Lower leg skin (tissue), 4 donors: Measurements from ENCODE around the gene CAPN12. TPM values are rescaled to one million over a fixed set of nuclear protein-coding genes. Genes with fewer than 3 reads are reported as not detected.

Experiments
- DNase-seq, 2 donors: peaks; one replicate each; pipeline ENCODE4 v3.0.0-alpha.2; 2019; ENCODE audit warnings: low spot score in 2 of 2
- H3K4me3 ChIP-seq: fragments of 200-600 bp; sonication (generic); 2 replicates; pipeline ENCODE4 v1.5.1; 2017; ENCODE audit warnings: mild to moderate bottlenecking, low read depth; ENCODE audit not compliant: poor library complexity, severe bottlenecking
- POLR2A ChIP-seq, 2 donors: fragments of 450-650 bp; IDR thresholded peaks; one replicate each; pipeline ENCODE4 v1.6.1; 2016 to 2017; ENCODE audit warnings: antibody characterized with exemption in 2 of 2, mild to moderate bottlenecking in 1 of 2, moderate library complexity in 1 of 2
- WGBS, 2 donors: methylation state at CpG; one replicate each; pipeline ENCODE4 v1.1.5; 2018; 5-methylcytosine and 5-hydroxymethylcytosine counted together
- intact Hi-C: fragments of 100-400 bp; cut with DNase I; formaldehyde crosslinking; loops from one replicate; pipeline ENCODE4 v1.15.0; 2023; ENCODE audit warnings: low total_unique reads
- total RNA-seq, 4 donors: library from RNA; depleted of rRNA; stranded (reverse); fragments of >200 nt; gene quantifications; one replicate each; pipeline ENCODE4 v1.1.0, GENCODE V29; 2016
- TF ChIP-seq, protein P1 (sequence below), 3 donors: fragments of 450-650 bp; IDR thresholded peaks; one replicate each; pipeline ENCODE4 v1.5.1; 2016; ENCODE audit warnings: antibody characterized with exemption in 3 of 3, mild to moderate bottlenecking in 3 of 3, moderate library complexity in 2 of 3

Gene CAPN12
- total RNA-seq, 4 donors from 2014 or later, result 7.6 to 20.0 (median 12.9) TPM

- no peak overlapping the region for H3K4me3 ChIP-seq
- intact Hi-C loops, result no loop called here
- DNase-seq, result no peak
- no peak for TF ChIP-seq POLR2A (IDR thresholded peaks at IDR 0.05)
- TF ChIP-seq, protein P1, sequence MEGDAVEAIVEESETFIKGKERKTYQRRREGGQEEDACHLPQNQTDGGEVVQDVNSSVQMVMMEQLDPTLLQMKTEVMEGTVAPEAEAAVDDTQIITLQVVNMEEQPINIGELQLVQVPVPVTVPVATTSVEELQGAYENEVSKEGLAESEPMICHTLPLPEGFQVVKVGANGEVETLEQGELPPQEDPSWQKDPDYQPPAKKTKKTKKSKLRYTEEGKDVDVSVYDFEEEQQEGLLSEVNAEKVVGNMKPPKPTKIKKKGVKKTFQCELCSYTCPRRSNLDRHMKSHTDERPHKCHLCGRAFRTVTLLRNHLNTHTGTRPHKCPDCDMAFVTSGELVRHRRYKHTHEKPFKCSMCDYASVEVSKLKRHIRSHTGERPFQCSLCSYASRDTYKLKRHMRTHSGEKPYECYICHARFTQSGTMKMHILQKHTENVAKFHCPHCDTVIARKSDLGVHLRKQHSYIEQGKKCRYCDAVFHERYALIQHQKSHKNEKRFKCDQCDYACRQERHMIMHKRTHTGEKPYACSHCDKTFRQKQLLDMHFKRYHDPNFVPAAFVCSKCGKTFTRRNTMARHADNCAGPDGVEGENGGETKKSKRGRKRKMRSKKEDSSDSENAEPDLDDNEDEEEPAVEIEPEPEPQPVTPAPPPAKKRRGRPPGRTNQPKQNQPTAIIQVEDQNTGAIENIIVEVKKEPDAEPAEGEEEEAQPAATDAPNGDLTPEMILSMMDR (IDR thresholded peaks at IDR 0.05), result no peak
- 87 to 90% methylated on average over 5 to 6 of the region's 6 CpGs for WGBS, 2 donors
Measured at GRCh38 chr19:38742906-38743305, 1.4 kb downstream of the CAPN12 start.

DNA sequence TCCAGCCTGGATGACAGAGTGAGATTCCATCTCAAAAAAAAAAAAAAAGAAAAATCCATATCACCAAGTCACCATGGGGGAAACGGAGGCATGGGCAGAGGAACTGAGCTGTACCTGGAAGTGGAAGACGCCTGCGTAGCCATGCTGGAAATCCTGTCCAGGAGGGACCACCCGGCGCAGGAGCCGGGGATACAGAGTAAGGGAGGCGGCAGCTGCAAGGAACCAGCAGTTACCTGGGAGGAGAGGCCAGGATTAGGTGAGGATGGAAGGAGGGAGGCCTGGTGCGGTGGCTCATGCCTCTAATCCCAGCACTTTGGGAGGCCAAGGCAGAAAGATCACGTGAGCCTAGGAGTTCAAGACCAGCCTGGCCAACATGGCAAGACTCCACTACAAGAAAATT is 2.0 kb downstream of the CAPN12 start:
- H3K4me3 ChIP-seq, result no peak overlapping the region
- intact Hi-C loops, result no loop called here
- no peak for DNase-seq
- 93% methylated on average over 9 of the region's 9 CpGs for WGBS, 2 donors
- TF ChIP-seq, protein P1 (IDR thresholded peaks at IDR 0.05), result no peak
- no peak for TF ChIP-seq POLR2A (IDR thresholded peaks at IDR 0.05)

DNA sequence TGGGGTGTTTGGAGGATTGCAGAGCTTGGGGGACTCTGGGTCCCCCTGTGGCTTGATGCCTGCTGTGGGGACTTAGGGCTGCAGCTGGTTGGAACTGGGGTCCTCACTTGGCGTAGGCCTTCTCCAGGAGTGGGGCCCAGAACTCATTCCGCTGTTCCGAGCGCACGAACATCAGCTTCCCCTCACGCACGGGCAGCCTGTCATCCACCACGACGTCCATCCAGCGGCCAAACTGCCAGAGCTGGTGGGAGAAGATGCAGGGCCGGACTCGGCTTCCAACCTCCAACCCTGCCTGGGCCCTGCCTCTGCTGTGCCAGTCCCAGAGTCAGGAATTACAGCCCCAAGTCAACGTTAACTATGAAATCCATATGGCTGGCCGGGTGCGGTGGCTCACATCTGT is 2.6 kb downstream of the CAPN12 start:
- WGBS, 2 donors, result 93 to 94% methylated on average over 9 to 15 of the region's 15 CpGs
- intact Hi-C loops, result no loop called here
- no peak overlapping the region for H3K4me3 ChIP-seq
- no peak for DNase-seq
- TF ChIP-seq POLR2A (IDR thresholded peaks at IDR 0.05), result no peak
- TF ChIP-seq, protein P1 (IDR thresholded peaks at IDR 0.05), result no peak

GRCh38 chr19:38740932-38741331 is 3.3 kb downstream of the CAPN12 start:
- intact Hi-C loops, result no loop called here
- TF ChIP-seq, protein P1 (IDR thresholded peaks at IDR 0.05), result no peak
- TF ChIP-seq POLR2A (IDR thresholded peaks at IDR 0.05), result no peak
- H3K4me3 ChIP-seq, result no peak overlapping the region
- WGBS, 2 donors, result 92 to 93% methylated on average over 2 of the region's 2 CpGs
- no peak for DNase-seq

DNA sequence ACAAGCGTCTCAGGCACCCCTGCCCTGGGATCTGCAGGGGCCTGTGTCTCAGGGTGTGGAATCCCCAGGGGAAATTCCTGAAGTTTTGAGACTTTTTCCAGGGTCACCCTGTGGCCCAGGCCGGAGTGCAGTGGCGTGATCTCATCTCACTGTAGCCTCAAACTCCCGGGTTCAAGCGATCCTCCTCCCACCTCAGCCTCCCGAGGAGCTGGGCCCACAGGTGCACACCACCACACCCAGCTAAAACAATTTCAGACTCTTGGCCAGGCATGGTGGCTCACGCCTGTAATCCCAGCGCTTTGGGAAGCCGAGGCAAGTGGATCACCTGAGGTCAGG is 4.0 kb downstream of the CAPN12 start:
- no peak overlapping the region for H3K4me3 ChIP-seq
- TF ChIP-seq POLR2A (IDR thresholded peaks at IDR 0.05), result no peak
- TF ChIP-seq, protein P1 (IDR thresholded peaks at IDR 0.05), result no peak
- 54 to 60% methylated on average over 9 of the region's 9 CpGs for WGBS, 2 donors
- DNase-seq, result no peak
- intact Hi-C loops, result no loop called here

GRCh38 chr19:38739440-38740256 is 4.6 kb downstream of the CAPN12 start:
- intact Hi-C loops, result no loop called here
- H3K4me3 ChIP-seq, result no peak overlapping the region
- DNase-seq, result no peak
- TF ChIP-seq POLR2A (IDR thresholded peaks at IDR 0.05), result no peak
- TF ChIP-seq, protein P1 (IDR thresholded peaks at IDR 0.05), result no peak
- WGBS, 2 donors, result 54 to 67% methylated on average over 16 of the region's 16 CpGs
